ENCODE data around the gene SLC30A3.

DNA sequence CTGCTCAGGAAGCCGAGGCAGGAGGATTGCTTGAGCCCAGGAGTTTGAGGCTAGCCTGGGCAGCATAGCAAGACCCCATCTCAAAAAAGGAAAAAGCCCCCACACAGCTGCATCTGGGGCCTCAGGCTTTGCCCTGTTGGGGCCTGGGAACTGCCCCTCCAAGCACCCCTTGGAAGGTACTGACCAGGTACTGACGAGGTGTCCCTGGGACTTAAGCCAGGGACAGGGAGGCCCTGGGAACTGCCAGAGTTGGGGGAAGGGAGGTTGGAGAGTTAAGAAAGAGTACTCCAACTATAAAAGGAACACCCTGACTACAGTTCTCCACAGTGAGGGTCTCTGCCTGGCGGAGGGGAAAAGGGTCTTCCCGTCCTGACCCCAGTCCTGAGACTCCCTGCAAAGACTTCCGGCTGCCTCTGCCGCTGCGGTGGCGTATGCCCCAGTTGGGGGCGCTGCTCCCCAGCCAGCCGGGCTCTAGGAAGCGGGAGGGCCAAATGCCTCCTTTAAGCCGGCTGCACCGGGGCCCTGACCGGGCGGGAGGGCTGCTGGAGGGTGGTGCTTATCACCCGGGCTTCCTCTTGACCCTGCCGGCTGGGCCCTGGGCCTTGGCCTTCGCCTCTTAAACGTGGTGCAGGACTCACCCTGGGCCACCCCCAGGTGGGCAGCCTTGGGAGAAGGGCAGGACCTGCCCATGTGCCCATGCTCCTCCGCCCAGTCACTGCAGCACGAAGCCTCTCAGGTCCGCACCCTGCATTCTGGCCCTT is 12.8 kb downstream of the SLC30A3 start:
- TF ChIP-seq, protein P1, sequence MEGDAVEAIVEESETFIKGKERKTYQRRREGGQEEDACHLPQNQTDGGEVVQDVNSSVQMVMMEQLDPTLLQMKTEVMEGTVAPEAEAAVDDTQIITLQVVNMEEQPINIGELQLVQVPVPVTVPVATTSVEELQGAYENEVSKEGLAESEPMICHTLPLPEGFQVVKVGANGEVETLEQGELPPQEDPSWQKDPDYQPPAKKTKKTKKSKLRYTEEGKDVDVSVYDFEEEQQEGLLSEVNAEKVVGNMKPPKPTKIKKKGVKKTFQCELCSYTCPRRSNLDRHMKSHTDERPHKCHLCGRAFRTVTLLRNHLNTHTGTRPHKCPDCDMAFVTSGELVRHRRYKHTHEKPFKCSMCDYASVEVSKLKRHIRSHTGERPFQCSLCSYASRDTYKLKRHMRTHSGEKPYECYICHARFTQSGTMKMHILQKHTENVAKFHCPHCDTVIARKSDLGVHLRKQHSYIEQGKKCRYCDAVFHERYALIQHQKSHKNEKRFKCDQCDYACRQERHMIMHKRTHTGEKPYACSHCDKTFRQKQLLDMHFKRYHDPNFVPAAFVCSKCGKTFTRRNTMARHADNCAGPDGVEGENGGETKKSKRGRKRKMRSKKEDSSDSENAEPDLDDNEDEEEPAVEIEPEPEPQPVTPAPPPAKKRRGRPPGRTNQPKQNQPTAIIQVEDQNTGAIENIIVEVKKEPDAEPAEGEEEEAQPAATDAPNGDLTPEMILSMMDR (conservative IDR thresholded peaks at IDR 0.05 in 1 of 2, IDR thresholded peaks at IDR 0.05 in 1 of 2; ENCODE audit: low read depth in 1 of 2, low read length in 2 of 2), result peak; percentile 69 to 77
- TF ChIP-seq EZH2 (IDR thresholded peaks at IDR 0.05; ENCODE audit: low read length, missing control alignments), result no peak

All from fibroblast of lung (primary cell).